ENCODE measurements around the gene ERN1. TPM values are rescaled to one million over a fixed set of nuclear protein-coding genes. Genes with fewer than 3 reads are reported as not detected.

Gene ERN1
- total RNA-seq, 4 donors from 2014 or later = 9.5 to 20.2 (median 12.8) TPM

DNA sequence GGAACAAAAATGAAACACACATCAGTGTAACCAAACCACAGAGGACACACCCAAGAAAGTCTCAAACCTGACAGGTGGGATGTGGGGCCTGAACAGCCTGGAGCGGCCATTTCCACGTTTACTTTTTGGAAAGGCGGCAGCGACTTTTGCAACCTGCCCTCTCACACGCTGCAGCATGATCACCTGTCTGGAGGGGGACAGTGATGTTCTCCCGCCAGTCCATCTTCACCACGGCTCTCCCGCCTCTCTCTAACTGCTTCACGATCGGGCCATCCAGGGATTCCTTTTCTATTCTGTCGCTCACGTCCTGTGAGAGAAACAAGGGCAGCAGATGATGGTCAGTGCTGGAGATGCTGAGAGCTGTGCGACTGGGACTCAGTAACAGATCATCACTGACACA, 84.8 kb downstream of the ERN1 start:
- Histone ChIP-seq H3K27ac (no peak overlapping the region), H3K9me3 (no peaks in the 10 kb centered on the region), H3K36me3 (peaks cover 47 to 54% of the 10 kb centered on the region in 2 donors), H3K4me3 (replicated peaks in 1 of 3) (no peak overlapping the region), H3K27me3 (no peaks in the 10 kb centered on the region), H3K4me1 (no peaks in the 10 kb centered on the region)
- WGBS, 2 donors = 89 to 90% methylated on average over 13 of the region's 13 CpGs
- DNase-seq = no peak
- intact Hi-C loops (cut with DNase I) = no loop called here
- TF ChIP-seq CTCF (IDR thresholded peaks at IDR 0.05) (no peak), POLR2A (IDR thresholded peaks at IDR 0.05) (no peak)

- Histone ChIP-seq H3K36me3 (peaks cover 34 to 38% of the 10 kb centered on the region in 2 donors), H3K27me3 (no peaks in the 10 kb centered on the region), H3K4me3 (replicated peaks in 1 of 3) (no peak overlapping the region), H3K9me3 (no peaks in the 10 kb centered on the region), H3K27ac (no peak overlapping the region), H3K4me1 (no peaks in the 10 kb centered on the region)
- intact Hi-C loops (cut with DNase I) = no loop called here
- WGBS, 2 donors = 77 to 92% methylated on average over 9 to 12 of the region's 12 CpGs
- TF ChIP-seq POLR2A (IDR thresholded peaks at IDR 0.05) (no peak), CTCF (IDR thresholded peaks at IDR 0.05) (no peak)
- no peak for DNase-seq
Measured at GRCh38 chr17:64042700-64043485, 87.1 kb downstream of the ERN1 start.

GRCh38 chr17:64041912-64042311, 88.0 kb downstream of the ERN1 start:
- WGBS, 2 donors = 73 to 81% methylated on average over 11 of the region's 11 CpGs
- Histone ChIP-seq H3K4me1 (no peaks in the 10 kb centered on the region), H3K9me3 (no peaks in the 10 kb centered on the region), H3K4me3 (replicated peaks in 1 of 3) (no peak overlapping the region), H3K27ac (no peak overlapping the region), H3K27me3 (no peaks in the 10 kb centered on the region), H3K36me3 (peaks cover 30 to 31% of the 10 kb centered on the region in 2 donors)
- intact Hi-C loops (cut with DNase I) = no loop called here
- no peak for DNase-seq
- TF ChIP-seq POLR2A (IDR thresholded peaks at IDR 0.05) (no peak), CTCF (IDR thresholded peaks at IDR 0.05) (no peak)

- WGBS, 2 donors = 73 to 75% methylated on average over 6 of the region's 6 CpGs
- H3K27me3 ChIP-seq = no peaks in the 10 kb centered on the region
- H3K36me3 ChIP-seq = peaks cover 15 to 19% of the 10 kb centered on the region in 2 donors
- TF ChIP-seq POLR2A (IDR thresholded peaks at IDR 0.05) = no peak
- TF ChIP-seq CTCF (IDR thresholded peaks at IDR 0.05) = no peak
- H3K9me3 ChIP-seq = no peaks in the 10 kb centered on the region
- no peak overlapping the region for H3K4me3 ChIP-seq (replicated peaks in 1 of 3)
- intact Hi-C loops (cut with DNase I) = no loop called here
- H3K27ac ChIP-seq = no peak overlapping the region
- no peaks in the 10 kb centered on the region for H3K4me1 ChIP-seq
- no peak for DNase-seq
Measured at GRCh38 chr17:64040206-64040605, 89.7 kb downstream of the ERN1 start.

DNA sequence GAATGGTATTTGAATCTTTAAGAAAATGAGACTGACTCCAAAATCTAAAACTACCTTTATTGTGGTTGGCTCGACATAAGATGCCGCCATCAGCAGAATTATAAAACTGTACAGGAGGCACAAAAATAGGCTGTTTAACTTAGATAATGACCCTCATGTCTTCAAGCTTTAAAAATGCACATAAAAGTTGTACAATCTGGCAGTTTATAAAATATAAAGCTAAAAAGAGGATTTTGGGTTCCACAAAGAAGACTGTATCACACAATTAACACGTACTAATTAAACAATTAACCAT, 90.9 kb downstream of the ERN1 start:
- WGBS, 2 donors = 92 to 99% methylated on average over 3 of the region's 3 CpGs
- Histone ChIP-seq H3K9me3 (no peaks in the 10 kb centered on the region), H3K27ac (no peak overlapping the region), H3K27me3 (no peaks in the 10 kb centered on the region), H3K4me1 (no peaks in the 10 kb centered on the region), H3K36me3 (peaks cover 6 to 8% of the 10 kb centered on the region in 2 donors), H3K4me3 (replicated peaks in 1 of 3) (no peak overlapping the region)
- intact Hi-C loops (cut with DNase I) = no loop called here
- no peak for DNase-seq
- TF ChIP-seq POLR2A (IDR thresholded peaks at IDR 0.05) (no peak), CTCF (IDR thresholded peaks at IDR 0.05) (no peak)
